ENCODE results near the gene USP9X. TPM values are rescaled to one million over a fixed set of nuclear protein-coding genes. Genes with fewer than 3 reads are reported as not detected.
"Not testable (repeated sequence)": the region's sequence is repeated elsewhere in the genome, so short reads cannot be mapped to it uniquely, and the experiment has no call there.

Gene USP9X
- total and polyA plus RNA-seq, 2 experiments from 2014 or later = 62.2 to 329 TPM

DNA sequence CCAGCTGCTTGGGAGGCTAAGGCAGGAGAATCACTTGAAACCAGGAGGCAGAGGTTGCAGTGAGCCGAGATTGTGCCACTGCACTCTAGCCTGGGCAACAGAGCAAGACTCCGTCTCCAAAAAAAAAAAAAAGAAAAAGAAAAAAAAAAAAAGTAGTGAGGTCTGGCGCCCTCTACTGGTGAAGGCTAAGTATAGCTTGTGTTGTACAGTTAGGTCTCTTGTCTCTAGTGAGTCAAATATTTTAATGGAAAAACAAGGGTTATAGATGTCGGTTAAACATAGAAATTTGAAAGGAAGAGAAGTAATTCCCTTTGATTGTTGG lies 29.8 kb downstream of the USP9X start:
- not testable (repeated sequence) for H3K36me3 Mint-ChIP-seq (ENCODE audit: low read depth); H3K36me3 ChIP-seq (ENCODE audit: insufficient read depth); H2AFZ ChIP-seq; H3K9me3 Mint-ChIP-seq; H3K27ac Mint-ChIP-seq; H3K27ac ChIP-seq (ENCODE audit: low read depth); H3K27me3 ChIP-seq (ENCODE audit: insufficient read depth); H3K9me2 ChIP-seq (ENCODE audit: insufficient read depth)
- Histone ChIP-seq H3K4me1 (ENCODE audit: insufficient read depth) (peaks cover 66% of the 10 kb centered on the region), H3K4me3 (0 out of 2 replicates have a peak overlapping the region, but pooled peaks have one; percentile 2), H4K20me1 (replicated peaks; ENCODE audit: insufficient read depth) (peaks cover 38% of the 10 kb centered on the region), H3K79me2 (replicated peaks; ENCODE audit: insufficient read depth) (peaks cover 100% of the 10 kb centered on the region), H3F3A (replicated peaks; ENCODE audit: low read depth) (0 out of 2 replicates have a peak, but pooled peaks cover 13% of the 10 kb centered on the region), H3K4me2 (0 out of 2 replicates have a peak overlapping the region, but pooled peaks have one; percentile 56)
- Mint-ChIP-seq H3K4me1 (peaks cover 67% of the 10 kb centered on the region), H3K27me3 (ENCODE audit: insufficient read depth, low read depth, poor library complexity) (peaks cover 11% of the 10 kb centered on the region), H3K4me3 (peak overlapping the region; percentile 37)
- DNase-seq (ENCODE audit: low spot score) (peak; percentile 42), ATAC-seq (peak; percentile 10; the same call in 1 of the 3 replicates)
- TF ChIP-seq, protein P1, sequence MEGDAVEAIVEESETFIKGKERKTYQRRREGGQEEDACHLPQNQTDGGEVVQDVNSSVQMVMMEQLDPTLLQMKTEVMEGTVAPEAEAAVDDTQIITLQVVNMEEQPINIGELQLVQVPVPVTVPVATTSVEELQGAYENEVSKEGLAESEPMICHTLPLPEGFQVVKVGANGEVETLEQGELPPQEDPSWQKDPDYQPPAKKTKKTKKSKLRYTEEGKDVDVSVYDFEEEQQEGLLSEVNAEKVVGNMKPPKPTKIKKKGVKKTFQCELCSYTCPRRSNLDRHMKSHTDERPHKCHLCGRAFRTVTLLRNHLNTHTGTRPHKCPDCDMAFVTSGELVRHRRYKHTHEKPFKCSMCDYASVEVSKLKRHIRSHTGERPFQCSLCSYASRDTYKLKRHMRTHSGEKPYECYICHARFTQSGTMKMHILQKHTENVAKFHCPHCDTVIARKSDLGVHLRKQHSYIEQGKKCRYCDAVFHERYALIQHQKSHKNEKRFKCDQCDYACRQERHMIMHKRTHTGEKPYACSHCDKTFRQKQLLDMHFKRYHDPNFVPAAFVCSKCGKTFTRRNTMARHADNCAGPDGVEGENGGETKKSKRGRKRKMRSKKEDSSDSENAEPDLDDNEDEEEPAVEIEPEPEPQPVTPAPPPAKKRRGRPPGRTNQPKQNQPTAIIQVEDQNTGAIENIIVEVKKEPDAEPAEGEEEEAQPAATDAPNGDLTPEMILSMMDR (conservative IDR thresholded peaks at IDR 0.05; ENCODE audit: low read depth in 2 of 2) = peak; percentile 48 to 74

- H3K4me2 ChIP-seq = peak overlapping the region; percentile 56
- DNase-seq (ENCODE audit: low spot score) (no peak), ATAC-seq (no peak)
- H3K4me3 Mint-ChIP-seq = peak overlapping the region; percentile 44
- peak overlapping the region; percentile 29 for H3K4me3 ChIP-seq
- H3K79me2 ChIP-seq (replicated peaks; ENCODE audit: insufficient read depth) = peaks cover 100% of the 10 kb centered on the region
- H3K27ac ChIP-seq (ENCODE audit: low read depth) = no peak overlapping the region
- peaks cover 35% of the 10 kb centered on the region for H4K20me1 ChIP-seq (replicated peaks; ENCODE audit: insufficient read depth)
- H3K9me3 Mint-ChIP-seq = no peaks in the 10 kb centered on the region; the same call in 2 of the 3 replicates
- no peak overlapping the region for H3K27ac Mint-ChIP-seq
- no peaks in the 10 kb centered on the region for H3K36me3 ChIP-seq (ENCODE audit: insufficient read depth)
- H3K27me3 ChIP-seq (ENCODE audit: insufficient read depth) = no peaks in the 10 kb centered on the region
- H3K9me2 ChIP-seq (ENCODE audit: insufficient read depth) = no peaks in the 10 kb centered on the region
- H3K27me3 Mint-ChIP-seq (ENCODE audit: insufficient read depth, low read depth, poor library complexity) = peaks cover 10% of the 10 kb centered on the region
- peaks cover 68% of the 10 kb centered on the region for H3K4me1 ChIP-seq (ENCODE audit: insufficient read depth)
- peaks cover 11% of the 10 kb centered on the region for H3K36me3 Mint-ChIP-seq (ENCODE audit: low read depth)
- H3F3A ChIP-seq (replicated peaks; ENCODE audit: low read depth) = 0 out of 2 replicates have a peak, but pooled peaks cover 6% of the 10 kb centered on the region
- peaks cover 62% of the 10 kb centered on the region for H3K4me1 Mint-ChIP-seq
- no peak overlapping the region for H2AFZ ChIP-seq
- TF ChIP-seq JUNB (IDR thresholded peaks at IDR 0.05; ENCODE audit: unreplicated experiment) (no peak), POLR2AphosphoS5 (IDR thresholded peaks at IDR 0.05; ENCODE audit: low read depth) (no peak), NANOG (IDR thresholded peaks at IDR 0.05; ENCODE audit: borderline replicate concordance) (no peak), EZH2 (IDR thresholded peaks at IDR 0.05; ENCODE audit: low read depth, unreplicated experiment) (no peak), ZNF331 (CRISPR knock-in tag; IDR thresholded peaks at IDR 0.05; ENCODE audit: low read depth) (no peak), EZH2phosphoT487 (IDR thresholded peaks at IDR 0.05; ENCODE audit: unreplicated experiment) (no peak), CREB1 (CRISPR knock-in tag; IDR thresholded peaks at IDR 0.05; ENCODE audit: low read depth) (no peak), ETS1 (IDR thresholded peaks at IDR 0.05) (no peak), STAT1 (IDR thresholded peaks at IDR 0.05; ENCODE audit: unreplicated experiment) (no peak), ZNF114 (CRISPR knock-in tag; IDR thresholded peaks at IDR 0.05) (no peak)
- TF ChIP-seq, protein P1 (conservative IDR thresholded peaks at IDR 0.05; ENCODE audit: low read depth in 2 of 2) = no peak
- TF ChIP-seq, protein P2, sequence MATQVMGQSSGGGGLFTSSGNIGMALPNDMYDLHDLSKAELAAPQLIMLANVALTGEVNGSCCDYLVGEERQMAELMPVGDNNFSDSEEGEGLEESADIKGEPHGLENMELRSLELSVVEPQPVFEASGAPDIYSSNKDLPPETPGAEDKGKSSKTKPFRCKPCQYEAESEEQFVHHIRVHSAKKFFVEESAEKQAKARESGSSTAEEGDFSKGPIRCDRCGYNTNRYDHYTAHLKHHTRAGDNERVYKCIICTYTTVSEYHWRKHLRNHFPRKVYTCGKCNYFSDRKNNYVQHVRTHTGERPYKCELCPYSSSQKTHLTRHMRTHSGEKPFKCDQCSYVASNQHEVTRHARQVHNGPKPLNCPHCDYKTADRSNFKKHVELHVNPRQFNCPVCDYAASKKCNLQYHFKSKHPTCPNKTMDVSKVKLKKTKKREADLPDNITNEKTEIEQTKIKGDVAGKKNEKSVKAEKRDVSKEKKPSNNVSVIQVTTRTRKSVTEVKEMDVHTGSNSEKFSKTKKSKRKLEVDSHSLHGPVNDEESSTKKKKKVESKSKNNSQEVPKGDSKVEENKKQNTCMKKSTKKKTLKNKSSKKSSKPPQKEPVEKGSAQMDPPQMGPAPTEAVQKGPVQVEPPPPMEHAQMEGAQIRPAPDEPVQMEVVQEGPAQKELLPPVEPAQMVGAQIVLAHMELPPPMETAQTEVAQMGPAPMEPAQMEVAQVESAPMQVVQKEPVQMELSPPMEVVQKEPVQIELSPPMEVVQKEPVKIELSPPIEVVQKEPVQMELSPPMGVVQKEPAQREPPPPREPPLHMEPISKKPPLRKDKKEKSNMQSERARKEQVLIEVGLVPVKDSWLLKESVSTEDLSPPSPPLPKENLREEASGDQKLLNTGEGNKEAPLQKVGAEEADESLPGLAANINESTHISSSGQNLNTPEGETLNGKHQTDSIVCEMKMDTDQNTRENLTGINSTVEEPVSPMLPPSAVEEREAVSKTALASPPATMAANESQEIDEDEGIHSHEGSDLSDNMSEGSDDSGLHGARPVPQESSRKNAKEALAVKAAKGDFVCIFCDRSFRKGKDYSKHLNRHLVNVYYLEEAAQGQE (IDR thresholded peaks at IDR 0.05; ENCODE audit: unreplicated experiment) = no peak
Measured at GRCh38 chrX:41116948-41117347, 31.7 kb downstream of the USP9X start.
